ENCODE data around the gene STPG1.
A peak's percentile ranks its signal among the peaks of the same experiment; 100 is the strongest.

The STPG1 gene

DNA sequence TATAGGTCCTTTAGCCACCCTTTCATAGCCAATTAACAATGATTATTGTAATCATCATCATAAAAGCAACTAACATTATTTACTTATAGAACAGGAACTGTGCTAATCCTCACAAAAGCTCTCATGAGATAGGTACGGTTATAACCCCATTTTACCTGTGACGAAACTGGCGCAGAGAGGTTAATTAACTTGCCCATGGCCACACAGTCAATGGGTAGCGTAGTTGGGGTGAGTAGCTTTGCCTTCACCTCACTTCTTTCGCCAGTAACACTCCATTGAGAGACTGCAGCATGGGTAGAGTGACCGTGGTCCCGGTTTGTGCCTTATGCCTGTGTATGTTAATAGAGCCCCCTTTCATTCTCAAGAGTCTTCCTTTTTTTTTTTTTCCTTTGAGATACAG lies 12.3 kb upstream of the STPG1 start:
- no peak for DNase-seq

DNA sequence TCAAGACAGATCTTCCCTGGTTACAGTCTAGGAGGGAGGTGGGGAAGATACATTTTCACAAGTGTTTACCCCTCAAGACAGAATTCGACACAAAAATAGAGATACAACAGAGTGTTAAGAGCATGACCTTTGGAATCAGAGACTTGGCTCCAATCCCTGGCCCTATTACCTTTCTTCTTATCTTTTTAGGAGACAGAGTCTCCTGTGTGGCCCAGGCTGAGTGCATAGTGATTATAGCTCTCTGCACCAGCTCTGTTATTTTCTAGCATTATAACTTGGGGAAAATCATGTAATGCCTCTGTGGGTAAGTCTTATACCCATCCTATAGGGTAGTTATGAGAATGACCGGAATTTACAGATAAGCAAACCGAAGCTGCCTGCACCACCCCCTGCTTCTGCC lies 11.9 kb upstream of the STPG1 start:
- DNase-seq = no peak

DNA sequence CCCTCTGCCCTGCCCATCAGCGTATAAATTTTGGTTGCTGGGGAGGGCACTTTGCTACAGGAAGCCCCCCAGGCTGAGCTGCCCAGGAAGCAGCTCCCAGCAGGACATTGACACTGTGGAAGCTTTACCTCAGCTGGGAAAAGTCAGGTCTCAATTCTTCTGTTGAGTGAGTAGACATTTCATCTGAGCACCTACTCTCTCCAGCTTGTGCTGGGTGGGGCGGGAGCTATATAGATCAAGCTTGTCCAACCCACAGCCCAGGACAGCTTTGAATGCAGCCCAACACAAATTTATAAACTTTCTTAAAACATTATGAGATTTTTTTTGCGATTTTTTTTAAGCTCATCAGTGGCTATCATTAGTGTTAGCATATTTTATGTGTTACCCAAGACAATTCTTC lies 11.4 kb upstream of the STPG1 start:
- DNase-seq = no peak

DNA sequence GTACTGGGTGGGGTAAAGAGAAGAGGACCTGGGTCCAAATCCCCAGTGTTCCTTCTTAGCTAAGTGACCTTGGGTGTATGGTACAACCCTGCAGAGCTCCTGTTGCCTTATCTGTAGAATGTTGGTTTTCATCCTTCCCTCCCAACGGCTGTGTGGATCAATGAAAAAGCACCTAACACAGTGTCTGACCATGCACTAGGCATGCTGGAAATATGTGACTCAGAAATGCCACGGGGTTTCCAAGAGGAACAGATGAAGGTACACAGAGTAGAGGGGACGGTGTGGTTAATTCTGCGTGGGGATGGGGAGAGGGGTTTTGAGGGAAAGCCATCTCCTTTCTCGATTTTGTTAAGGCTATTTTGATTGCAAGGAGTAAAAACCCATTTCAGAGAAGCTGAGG lies 10.6 kb upstream of the STPG1 start:
- DNase-seq = no peak

DNA sequence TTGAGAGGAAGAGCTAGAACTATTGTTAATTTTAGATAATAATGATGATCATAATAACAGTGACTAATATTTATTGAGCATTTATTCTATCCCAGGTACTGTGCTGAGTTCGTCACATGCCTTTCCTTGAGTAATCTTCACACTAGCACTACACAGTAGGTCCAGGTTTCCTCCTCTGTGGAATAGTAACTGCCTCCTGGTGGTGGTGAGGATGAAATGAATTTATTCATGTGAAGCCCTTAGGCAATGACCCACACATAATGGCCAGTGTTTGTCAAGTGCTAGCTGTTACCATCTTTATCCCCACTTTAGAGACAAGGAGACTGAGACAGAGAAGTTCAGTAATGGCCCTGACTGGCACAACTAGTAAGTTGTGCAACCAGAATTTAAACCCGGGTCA lies 7.9 kb upstream of the STPG1 start:
- no peak for DNase-seq

DNA sequence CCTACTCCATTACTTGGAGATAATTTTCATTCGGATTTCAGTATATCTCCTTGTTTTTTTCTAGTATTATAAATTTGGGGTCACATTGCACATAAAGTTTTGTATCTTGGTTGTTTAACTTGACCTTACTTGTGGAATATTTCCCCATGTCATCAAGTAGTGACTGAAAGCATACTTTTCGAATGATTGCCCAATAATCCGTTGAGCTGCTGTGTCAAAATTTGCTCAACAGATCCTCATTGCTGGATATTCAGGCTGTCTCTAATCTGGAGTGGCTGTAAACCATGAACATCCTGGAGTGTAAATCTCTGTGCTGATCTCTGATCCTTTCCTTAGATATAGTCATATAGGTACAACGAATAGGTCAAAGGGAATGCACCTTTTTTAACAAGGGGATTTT lies 7.0 kb upstream of the STPG1 start:
- no peak for DNase-seq

DNA sequence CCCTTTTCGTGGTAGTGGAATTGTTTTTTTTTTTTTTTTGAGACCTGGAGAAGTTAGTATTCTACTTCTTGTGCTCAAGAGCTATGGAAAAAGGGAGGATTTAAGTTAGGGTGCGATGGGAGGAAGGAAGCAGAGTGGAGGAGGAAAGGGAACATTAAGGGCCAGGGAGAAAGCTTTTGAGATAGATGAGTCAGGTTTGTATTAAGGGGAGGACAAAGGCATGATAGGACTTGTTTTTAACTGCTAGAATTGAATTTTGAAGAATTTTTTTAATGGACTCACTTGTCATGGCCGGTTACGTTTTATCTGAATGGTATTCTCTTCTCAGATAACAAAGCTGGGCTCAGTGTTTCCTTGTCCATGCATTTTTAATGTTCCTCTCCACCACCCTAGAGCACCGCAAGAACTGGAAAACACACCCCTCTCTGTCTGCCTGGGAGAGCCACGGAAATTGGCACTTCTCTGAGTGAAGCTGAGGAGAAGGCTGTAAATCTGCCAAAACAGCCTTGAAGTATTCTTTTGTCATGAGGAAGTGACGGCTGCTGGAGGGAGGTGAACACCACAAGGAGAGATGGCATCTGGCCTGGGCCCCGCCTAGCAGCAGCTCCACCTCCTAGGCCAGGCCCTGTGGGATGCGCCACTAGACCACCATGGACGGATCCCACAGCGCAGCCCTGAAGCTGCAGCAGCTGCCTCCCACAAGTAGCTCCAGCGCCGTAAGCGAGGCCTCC lies 5.5 kb upstream of the STPG1 start:
- DNase-seq = peak; percentile 20

DNA sequence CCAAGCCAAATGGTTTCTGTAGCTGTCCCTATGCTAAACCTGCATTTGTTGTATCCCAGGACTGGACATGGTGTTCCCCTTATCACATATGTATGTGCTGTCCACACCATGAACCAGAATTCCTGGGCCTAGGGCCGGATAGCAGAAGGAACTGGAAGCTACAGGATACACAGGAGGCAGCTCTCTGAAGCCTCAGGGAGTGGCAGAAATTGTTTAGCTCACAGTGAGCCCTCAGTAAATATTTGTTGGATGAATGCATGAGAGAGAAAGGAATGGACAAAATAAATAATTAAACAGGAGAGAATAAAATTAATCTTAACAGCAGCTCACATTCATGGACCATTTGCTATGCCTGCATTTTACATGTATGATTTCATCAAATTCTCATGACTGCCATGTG lies 4.1 kb upstream of the STPG1 start:
- DNase-seq = no peak

DNA sequence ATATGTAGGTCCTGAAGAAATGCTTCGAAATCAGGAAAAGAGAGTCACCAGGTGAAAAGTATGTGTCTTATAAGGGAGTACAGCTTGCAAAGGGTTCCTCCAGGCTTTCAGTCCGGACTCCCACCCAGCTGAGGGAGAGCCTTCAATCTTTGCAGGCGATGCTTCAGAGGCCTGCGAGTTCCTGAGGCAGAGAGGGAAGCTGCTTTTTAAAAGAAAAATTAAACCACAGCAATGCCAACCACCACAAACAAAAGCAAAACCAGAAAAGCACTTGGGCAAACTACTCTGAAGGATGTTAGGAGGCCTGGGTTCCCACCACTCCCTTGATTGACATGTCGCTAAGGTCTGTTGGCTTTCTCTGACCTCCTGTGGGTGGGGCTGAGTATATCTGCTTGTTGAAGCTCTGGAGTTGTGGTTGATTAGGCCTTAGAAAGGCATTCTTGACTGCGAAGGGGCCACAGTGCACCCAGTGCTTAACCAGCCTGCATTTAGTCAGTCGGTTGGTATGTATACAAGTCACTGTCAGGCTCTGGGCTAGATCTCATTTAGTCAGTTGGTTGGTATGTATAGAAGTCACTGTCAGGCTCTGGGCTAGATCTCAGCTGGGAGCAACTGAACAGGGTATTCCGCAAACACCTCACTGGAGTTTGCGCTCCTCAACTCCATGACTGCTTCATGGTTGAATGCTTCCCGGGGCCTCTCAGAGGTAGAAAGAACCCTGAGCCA lies 3.2 kb upstream of the STPG1 start:
- DNase-seq = peak; percentile 66

DNA sequence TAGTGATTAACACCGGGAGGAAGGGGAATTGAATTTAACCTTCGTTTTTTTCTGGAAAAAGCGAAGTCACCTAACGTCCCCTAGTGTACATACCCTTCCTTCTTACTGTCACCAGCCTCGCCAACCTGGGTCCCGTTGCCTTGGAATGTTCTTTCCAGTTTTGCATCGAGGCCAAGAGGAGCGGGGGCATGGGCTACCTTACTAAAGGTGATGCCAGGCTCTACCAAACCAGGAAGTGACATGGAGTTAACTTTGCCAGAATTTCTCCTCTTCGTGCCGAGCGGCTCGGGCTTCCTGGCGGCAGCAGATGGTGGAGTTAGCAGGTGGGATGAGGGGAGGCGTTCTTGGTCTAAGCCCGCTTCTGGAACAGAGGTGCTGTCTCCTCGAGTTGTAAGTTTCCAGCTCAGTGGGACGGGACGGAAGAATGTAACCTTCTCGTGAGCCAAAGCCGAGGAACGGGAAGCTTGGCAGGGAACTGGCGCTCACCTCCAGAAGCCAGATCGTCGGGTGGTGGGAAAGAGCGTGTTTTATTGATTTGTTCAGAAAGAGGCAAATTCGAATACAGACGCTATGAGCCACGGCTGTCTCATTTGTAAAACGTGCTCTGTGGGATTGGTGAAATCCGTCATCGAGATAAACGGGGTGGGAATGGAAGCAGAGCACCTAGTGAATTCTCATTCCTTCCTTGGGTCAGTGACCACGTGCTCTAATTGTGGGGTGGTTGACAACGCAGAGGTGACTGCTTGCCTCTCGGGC lies 2.5 kb upstream of the STPG1 start:
- no peak for DNase-seq

DNA sequence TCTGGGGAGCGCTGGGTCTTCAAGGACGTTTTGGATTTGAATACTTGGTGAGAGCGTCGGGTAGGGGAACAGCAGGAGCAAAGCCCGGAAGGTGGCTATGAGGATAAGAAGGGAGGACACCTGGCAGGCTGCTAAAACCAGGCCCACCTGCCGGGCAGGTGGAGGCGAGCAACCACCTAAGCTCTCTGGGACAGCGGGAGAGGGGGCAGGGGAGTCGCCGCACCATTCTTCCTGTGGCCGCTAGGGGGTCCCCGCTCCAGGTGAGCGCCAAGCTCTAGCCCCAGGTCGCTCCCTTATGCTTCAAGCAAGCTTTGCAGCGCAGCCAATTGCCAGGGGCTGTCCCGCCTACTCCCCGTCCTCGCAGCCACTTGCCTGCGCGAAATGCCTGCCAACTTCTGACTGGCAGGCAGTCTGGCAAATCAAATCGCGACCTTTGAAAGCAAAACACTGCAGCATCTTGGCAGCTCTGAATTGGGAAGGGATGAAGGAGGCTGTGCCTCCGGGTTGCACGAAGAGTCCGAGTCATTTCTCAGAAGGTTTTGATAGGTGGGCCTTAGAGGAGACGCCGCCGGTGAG lies 1.8 kb upstream of the STPG1 start, which contains the start of gene NIPAL3:
Gene NIPAL3, plus strand, starts transcription at position 469 of the 576 bp plus-strand sequence. CDS start 3,746 bp downstream, outside the sequence.
- peak; percentile 98 for DNase-seq

DNA sequence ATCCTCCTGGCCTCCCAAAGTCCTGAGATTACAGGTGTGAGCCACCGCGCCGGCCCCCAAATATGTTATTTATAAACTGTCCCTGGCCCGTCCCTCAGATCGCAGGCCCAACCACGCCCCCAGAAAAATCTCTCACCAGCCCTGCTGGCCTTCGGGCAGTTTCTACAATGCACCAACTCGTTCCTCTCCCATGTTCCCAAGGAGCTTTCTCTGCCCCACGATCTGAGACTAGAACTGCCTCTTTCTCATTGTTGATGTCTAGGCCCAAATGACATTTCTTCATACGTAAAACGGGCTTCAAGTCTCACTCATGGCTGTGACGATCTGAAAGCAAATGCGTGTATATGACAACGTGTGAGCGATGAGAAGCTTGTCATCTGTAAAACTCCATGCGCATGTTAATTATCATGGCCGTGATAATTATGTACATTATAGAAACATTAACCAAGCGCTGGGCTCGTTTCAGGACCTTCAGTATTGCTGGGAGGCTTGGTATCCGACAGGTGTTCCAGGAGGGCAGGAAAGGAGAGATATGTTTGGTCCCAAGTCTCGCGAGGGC lies 1.3 kb upstream of the STPG1 start:
- DNase-seq = no peak

DNA sequence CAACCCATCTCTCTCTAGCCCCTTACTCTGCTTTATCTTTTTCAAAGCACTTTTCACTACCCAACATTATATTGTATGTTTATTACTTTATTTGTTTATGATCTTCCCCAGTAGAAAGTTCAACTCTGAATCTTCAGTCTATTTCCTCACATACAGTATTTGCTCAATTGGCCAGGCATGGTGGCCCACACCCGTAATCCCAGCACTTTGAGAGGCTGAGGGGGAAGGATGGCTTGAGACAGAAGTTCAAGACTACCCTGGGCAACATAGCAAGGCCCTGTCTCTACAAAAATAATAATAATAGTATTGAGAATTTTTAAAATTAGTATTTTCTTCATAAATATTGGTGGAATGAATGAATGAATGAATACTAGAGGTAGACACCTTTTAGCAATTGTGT lies 1.2 kb downstream of the STPG1 start:
- DNase-seq = no peak

DNA sequence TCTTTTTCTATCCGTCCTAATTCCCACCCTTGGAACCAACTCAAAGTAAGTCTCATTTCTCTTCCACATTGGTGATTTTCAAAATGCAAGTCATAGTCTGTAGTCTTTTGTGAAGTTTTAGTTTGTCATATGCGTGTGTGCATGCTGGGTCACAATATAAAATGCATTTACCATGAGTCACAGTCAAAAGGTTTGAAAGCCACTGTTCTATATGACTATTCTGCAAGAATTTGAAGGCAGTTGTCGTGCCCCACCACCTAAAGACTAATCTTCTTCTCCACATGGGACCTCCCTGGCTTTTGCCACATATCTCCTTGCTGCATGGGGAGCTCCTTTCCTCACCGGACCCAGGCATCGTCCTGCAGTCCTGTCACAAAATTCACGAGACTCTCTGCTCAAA lies 1.6 kb downstream of the STPG1 start:
- no peak for DNase-seq

DNA sequence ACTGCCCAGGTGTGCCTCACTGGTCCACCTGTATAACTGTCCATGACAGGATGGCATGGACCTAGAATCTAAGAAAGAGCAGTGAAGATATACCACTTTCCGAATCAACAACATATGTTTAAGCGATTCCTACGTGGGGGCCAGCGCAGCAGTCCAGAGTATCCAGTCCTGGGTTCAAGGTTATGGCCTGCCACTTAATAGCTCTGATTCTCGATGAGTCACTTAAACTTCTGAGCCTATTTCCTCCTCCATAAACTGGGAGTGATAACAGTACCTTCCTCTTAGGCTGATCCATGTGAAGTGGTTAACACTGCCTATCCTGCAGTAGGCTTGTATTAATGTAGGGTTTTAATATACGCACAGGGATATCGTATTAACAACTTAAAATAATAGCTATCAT lies 2.8 kb downstream of the STPG1 start:
- no peak for DNase-seq

DNA sequence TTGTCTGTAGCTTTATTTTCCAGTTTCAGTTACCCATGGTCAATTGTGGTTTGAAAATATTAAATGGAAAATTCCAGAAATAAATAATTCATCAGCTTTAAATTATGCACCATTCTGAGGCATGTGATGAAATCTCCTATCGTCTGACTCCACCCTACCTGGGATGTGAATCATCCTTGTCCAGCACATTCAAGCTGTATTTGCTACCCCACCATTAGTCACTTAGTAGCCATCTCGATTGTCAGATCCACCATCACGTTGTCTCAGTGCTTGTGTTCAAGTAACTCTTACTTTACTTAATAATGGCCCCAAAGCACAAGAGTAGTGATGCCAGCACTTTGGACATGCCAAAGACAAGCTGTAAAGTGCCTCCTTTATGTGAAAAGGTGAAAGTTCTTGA lies 4.0 kb downstream of the STPG1 start:
- DNase-seq = no peak

DNA sequence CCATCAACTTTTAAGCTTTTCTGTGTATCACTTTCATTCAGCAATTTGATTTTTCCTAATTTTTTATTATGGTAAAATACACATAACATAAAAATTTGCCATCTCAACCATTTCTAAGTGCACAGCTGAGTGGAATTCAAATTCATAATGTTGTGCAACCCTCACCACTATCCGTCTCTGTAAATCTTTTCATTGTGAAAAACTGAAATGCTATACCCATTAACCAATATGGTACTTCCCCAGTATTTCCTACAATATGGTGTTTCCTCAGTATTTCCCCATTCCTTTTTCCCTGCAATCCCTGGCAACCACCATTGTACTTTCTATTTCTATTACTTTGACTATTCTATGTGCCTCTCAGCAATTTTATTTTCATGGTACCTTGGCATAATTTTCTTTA lies 6.8 kb downstream of the STPG1 start:
- no peak for DNase-seq

DNA sequence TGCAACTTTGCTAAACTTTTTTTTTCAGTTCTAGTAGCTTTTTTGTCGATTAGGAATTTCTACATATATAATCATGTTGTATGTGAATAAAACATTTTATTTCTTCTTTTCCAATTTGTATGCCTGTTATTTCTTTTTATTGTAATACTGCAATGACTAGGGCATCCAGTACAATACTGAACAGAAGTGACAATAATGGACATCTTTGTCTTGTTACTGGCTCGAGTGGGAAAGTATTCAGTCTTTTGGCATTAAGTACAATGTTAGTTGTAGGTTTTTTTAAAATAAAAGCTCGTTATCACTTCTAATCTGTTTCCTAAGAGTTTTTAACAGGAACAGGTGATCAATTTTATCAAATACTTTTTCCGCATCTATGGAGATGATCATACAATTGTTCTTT lies 9.8 kb downstream of the STPG1 start:
- no peak for DNase-seq

DNA sequence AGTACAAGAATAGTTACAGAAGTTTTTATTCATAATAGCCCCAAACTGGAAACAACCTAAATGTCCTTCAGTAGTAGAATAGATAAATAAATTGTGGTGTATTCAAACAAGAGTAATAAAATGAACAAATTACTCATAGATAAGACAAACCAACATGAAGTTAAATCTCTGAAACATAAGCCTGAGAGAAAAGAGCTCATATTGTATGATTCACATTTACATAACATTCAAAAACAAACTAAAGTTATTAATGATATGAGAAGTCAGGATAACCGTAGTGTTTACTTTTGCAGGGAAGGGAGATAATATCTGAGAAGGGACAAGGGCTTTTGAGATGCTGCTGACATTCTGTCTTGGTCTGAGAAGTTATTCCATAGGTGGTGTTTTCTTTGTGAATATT lies 13.5 kb downstream of the STPG1 start:
- DNase-seq = no peak

DNA sequence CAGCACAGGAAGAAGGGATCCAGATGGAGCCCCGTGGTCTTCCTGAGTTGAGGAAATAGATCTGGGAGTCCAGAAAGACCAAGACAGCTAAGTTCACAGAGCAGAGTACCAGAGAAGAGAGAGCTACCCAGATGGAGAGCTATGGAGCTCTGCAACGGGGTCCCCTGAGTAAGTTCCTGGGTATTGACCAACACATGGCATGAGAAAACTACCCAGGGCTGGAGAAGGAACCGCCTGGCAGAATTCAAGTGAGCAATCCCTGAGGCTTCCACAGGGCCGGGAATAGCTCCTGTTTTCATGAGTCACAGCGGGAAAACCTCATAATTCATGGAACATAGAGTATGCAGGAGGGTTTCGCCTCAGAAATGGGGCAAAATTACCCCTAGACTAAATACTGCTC lies 19.7 kb downstream of the STPG1 start:
- DNase-seq = no peak

DNA sequence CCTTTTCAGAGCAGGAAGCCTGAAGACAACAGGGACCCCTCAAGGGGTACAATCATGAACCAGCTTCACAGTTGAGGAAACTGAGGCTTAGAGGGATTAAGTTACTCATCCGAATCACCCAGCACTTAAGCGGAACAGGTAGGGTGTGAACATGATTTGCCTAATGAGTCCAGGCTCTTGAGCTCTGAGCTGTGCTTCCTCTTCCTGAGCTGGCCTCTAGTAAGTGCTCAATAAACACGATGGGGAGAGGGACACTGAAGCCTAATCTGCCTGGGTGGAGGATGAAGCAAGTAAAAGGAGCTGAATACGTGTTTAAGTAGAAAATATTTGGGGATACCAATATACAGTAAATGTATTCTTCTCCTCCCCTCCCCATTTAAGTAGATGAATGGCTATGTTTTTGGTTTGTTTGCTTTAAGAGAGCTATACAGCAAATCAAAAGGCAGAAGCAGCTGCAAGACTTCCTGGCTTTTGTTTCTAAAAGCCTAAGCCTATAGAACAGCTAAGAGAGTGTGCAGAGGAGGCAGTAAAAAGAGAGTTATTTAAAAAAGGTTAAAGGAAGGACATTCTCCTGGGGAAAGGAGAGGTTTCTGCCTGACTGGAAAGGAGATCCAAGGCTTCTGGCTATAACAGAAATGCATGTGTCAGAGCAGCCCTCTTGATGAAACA lies 20.5 kb downstream of the STPG1 start:
- peak; percentile 14 for DNase-seq

DNA sequence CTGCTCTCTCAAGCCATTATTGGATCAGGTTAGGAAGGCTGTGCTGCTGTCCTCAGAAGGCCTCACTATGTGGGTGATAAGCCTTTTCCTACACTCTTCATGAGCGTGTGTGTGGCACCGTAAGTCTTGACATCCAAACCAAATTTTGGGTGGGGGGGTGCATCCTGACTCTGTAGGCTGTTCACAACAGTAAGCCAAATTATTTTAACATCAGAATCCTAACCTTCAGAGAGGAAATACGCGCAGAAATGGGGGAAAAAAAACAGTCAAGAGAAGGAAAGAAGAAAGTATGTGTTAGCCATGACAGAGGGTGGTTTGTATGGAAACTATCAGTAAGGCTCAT lies 21.0 kb downstream of the STPG1 start:
- DNase-seq = no peak

Measured in CD4-positive, alpha-beta T cell treated with Interleukin-6 for 4 hours (primary cell).